Suprapubic skin (tissue), 3 donors: ENCODE results near the gene BANP.
"Not testable (repeated sequence)": the region's sequence is repeated elsewhere in the genome, so short reads cannot be mapped to it uniquely, and the experiment has no call there.

Experiments
- CTCF ChIP-seq, 2 donors: fragments of 200-600 bp in 1 of 2; fragments of 450-650 bp in 1 of 2; sonication (generic) in 1 of 2; IDR thresholded peaks; one replicate each; pipeline ENCODE4 v1.5.1; 2016 to 2019; ENCODE audit warnings: antibody characterized with exemption in 2 of 2, mild to moderate bottlenecking in 1 of 2, moderate library complexity in 1 of 2
- POLR2AphosphoS5 ChIP-seq, 3 donors: sonication (generic); formaldehyde crosslinking; IDR thresholded peaks; one replicate each; pipeline ENCODE4 v1.6.1; 2017; ENCODE audit warnings: antibody characterized with exemption in 3 of 3

GRCh38 chr16:88040877-88041244, 89.6 kb downstream of the BANP start:
- TF ChIP-seq POLR2AphosphoS5, CTCF (IDR thresholded peaks at IDR 0.05): not testable (repeated sequence)
